Adrenal gland (tissue), 12 donors: ENCODE measurements around the gene ARMC9. TPM values are rescaled to one million over a fixed set of nuclear protein-coding genes. Genes with fewer than 3 reads are reported as not detected.

Source experiments
- DNase-seq, 7 donors: peaks; one replicate each; pipeline ENCODE4 v3.0.0-alpha.2; 2019 to 2020
- H3K27ac ChIP-seq, 5 donors: fragments of 200-600 bp; sonication (generic) in 4 of 5; 1 replicate in 3 of 5; 2 replicates in 2 of 5; pipeline versions ENCODE4 v1.5.1 to v1.8.0; 2016 to 2020; ENCODE audit warnings: mild to moderate bottlenecking in 1 of 5
- H3K27me3 ChIP-seq: fragments of 200-600 bp; 2 replicates; pipeline ENCODE4 v1.8.0; 2021
- H3K36me3 ChIP-seq, 2 donors: fragments of 200-600 bp; replicated peaks in 1 of 2; 1 replicate in 1 of 2; 2 replicates in 1 of 2; pipeline versions ENCODE4 v1.5.1 to v1.8.0; 2018 to 2022
- H3K4me1 ChIP-seq, 2 donors: fragments of 200-600 bp; replicated peaks in 1 of 2; 1 replicate in 1 of 2; 2 replicates in 1 of 2; pipeline versions ENCODE4 v1.5.1 to v1.8.0; 2018 to 2021
- H3K4me3 ChIP-seq, 4 donors: fragments of 200-600 bp; sonication (generic) in 3 of 4; one replicate each; pipeline ENCODE4 v1.5.1; 2016 to 2018
- H3K9me3 ChIP-seq, 3 donors: fragments of 200-600 bp; sonication (generic) in 1 of 3; replicated peaks in 1 of 3; 1 replicate in 2 of 3; 2 replicates in 1 of 3; pipeline versions ENCODE4 v1.5.1 to v1.8.0; 2016 to 2021
- POLR2A ChIP-seq, 2 donors: fragments of 450-650 bp; IDR thresholded peaks; one replicate each; pipeline ENCODE4 v1.6.1; 2017; ENCODE audit warnings: antibody characterized with exemption in 2 of 2, mild to moderate bottlenecking in 2 of 2, moderate library complexity in 1 of 2
- WGBS, 4 donors: extraction: QIAGEN DNeasy Blood & Tissue Kit in 2 of 4; methylation state at CpG; one replicate each; pipeline versions ENCODE4 v1.1.5 to v1.1.7; 2013 to 2017; 5-methylcytosine and 5-hydroxymethylcytosine counted together
- intact Hi-C, 2 donors: fragments of 100-400 bp; cut with DNase I; formaldehyde crosslinking; loops; one replicate each; pipeline versions ENCODE4 v1.14.1 to v1.15.0; 2022 to 2023
- polyA plus RNA-seq, 3 donors: library from polyadenylated mRNA; stranded (reverse); fragments of 200-250 nt in 2 of 3; fragments of 350-450 nt in 1 of 3; fragmentation: Illumina TruSeq in 1 of 3; extraction: RNeasy Lipid Tissue Mini Kit (QIAGEN cat#74804) in 1 of 3; gene quantifications; one replicate each; pipeline ENCODE4 v1.2.3, GENCODE V29; 2013 to 2014
- total RNA-seq, 9 donors: library from RNA; depleted of rRNA in 4 of 9; stranded (reverse); fragments of >200 nt in 4 of 9; fragments of 120-200 nt in 1 of 9; fragmentation: NEBNext Ultra II Directional in 1 of 9; extraction: Animal tissue kit (Norgen Biotek cat#: 25700) in 1 of 9; gene quantifications; one replicate each; pipeline versions ENCODE4 v1.1.0 to v1.2.4, GENCODE V29; 2013 to 2023
- TF ChIP-seq, protein P1 (sequence below), 6 experiments: fragments of 450-650 bp in 4 of 6; fragments of 200-600 bp in 2 of 6; sonication (generic) in 1 of 6; IDR thresholded peaks; 1 replicate in 5 of 6; 2 replicates in 1 of 6; pipeline versions ENCODE4 v1.5.1 to v1.8.0; 2016 to 2021; ENCODE audit warnings: antibody characterized with exemption in 6 of 6, mild to moderate bottlenecking in 2 of 6, moderate library complexity in 1 of 6
- donor health status: healthy with polysubstance abuse.
- donor health status: Bipolar disorder and iron deficiency.
- donor health status: DM: yes; HTN: yes; CAD: no.
- donor health status: DM: no; HTN: no; CAD: no.
- donor health status: DM: no; HTN: no; CAD: no.
- donor health status: DM: yes; HTN: yes; CAD: no.

Gene ARMC9
- total and polyA plus RNA-seq, 12 donors: 22.0 to 109 (median 54.2) TPM

- Histone ChIP-seq H3K27me3 (no peaks in the 10 kb centered on the region), H3K9me3 (no peaks in the 10 kb centered on the region), H3K36me3 (peaks cover 0 to 3% of the 10 kb centered on the region in 2 donors), H3K4me3 (no peak overlapping the region), H3K27ac (peak overlapping the region; percentile 6 to 76 (median 46)), H3K4me1 (no peaks in the 10 kb centered on the region)
- no peak for TF ChIP-seq POLR2A (IDR thresholded peaks at IDR 0.05)
- TF ChIP-seq, protein P1, sequence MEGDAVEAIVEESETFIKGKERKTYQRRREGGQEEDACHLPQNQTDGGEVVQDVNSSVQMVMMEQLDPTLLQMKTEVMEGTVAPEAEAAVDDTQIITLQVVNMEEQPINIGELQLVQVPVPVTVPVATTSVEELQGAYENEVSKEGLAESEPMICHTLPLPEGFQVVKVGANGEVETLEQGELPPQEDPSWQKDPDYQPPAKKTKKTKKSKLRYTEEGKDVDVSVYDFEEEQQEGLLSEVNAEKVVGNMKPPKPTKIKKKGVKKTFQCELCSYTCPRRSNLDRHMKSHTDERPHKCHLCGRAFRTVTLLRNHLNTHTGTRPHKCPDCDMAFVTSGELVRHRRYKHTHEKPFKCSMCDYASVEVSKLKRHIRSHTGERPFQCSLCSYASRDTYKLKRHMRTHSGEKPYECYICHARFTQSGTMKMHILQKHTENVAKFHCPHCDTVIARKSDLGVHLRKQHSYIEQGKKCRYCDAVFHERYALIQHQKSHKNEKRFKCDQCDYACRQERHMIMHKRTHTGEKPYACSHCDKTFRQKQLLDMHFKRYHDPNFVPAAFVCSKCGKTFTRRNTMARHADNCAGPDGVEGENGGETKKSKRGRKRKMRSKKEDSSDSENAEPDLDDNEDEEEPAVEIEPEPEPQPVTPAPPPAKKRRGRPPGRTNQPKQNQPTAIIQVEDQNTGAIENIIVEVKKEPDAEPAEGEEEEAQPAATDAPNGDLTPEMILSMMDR (IDR thresholded peaks at IDR 0.05): no peak
- intact Hi-C loops: no loop called here
- 79 to 87% (median 82%) methylated on average over 14 of the region's 14 CpGs for WGBS, 4 donors
- DNase-seq: peak in 5 of 7 donors; percentile 33 to 61 (median 55)
These were observed 143.8 kb downstream of the ARMC9 start for GRCh38 chr2:231342061-231342711.

GRCh38 chr2:231343006-231343710 lies 144.7 kb downstream of the ARMC9 start:
- H3K27ac ChIP-seq: peak overlapping the region in 2 of 5 donors; percentile 55 to 76
- intact Hi-C loops: no loop called here
- DNase-seq: peak in 2 of 7 donors; percentile 16 to 25

GRCh38 chr2:231343988-231344387 lies 145.6 kb downstream of the ARMC9 start:
- Histone ChIP-seq H3K4me1 (peaks cover 0 to 8% of the 10 kb centered on the region in 2 donors), H3K4me3 (no peak overlapping the region), H3K27ac (no peak overlapping the region), H3K27me3 (no peaks in the 10 kb centered on the region), H3K9me3 (no peaks in the 10 kb centered on the region), H3K36me3 (peaks cover 0 to 3% of the 10 kb centered on the region in 2 donors)
- TF ChIP-seq POLR2A (IDR thresholded peaks at IDR 0.05): no peak
- TF ChIP-seq, protein P1 (IDR thresholded peaks at IDR 0.05): no peak
- no peak for DNase-seq
- 90 to 94% (median 92%) methylated on average over 3 of the region's 3 CpGs for WGBS, 4 donors
- intact Hi-C loops: no loop called here

More at GRCh38 chr2:231343006-231343710, 144.7 kb downstream of the ARMC9 start:
- H3K4me1 ChIP-seq: peaks cover 0 to 7% of the 10 kb centered on the region in 2 donors
- no peaks in the 10 kb centered on the region for H3K9me3 ChIP-seq
- TF ChIP-seq POLR2A (IDR thresholded peaks at IDR 0.05): no peak
- TF ChIP-seq, protein P1 (IDR thresholded peaks at IDR 0.05): no peak
- H3K4me3 ChIP-seq: no peak overlapping the region
- peaks cover 0 to 3% of the 10 kb centered on the region in 2 donors for H3K36me3 ChIP-seq
- no peaks in the 10 kb centered on the region for H3K27me3 ChIP-seq
- 81 to 85% (median 83%) methylated on average over 4 of the region's 4 CpGs for WGBS, 4 donors

DNA sequence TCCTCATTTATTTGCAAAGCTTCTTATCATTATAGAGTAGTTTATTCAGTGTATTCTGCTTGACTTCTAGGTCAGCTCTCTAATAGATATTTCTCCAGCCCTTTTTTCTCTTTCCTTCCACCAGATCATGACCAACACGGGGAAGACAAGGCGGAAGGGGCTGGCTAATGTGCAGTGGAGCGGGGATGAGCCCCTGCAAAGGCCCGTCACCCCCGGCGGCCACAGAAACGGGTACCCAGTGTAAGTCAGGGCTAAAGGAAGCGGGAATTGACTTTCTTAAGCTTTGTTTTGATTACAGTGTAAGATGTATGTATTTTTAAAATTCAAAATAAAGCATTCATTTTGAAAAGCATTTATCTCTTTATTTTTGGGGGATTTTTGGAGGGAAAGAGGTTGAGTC lies 146.4 kb downstream of the ARMC9 start:
- DNase-seq: peak in 1 of 7 donors; percentile 5
- no peak overlapping the region for H3K27ac ChIP-seq
- intact Hi-C loops: no loop called here
- H3K4me1 ChIP-seq: peaks cover 0 to 8% of the 10 kb centered on the region in 2 donors
- H3K9me3 ChIP-seq: no peaks in the 10 kb centered on the region
- no peak overlapping the region for H3K4me3 ChIP-seq
- no peak for TF ChIP-seq POLR2A (IDR thresholded peaks at IDR 0.05)
- TF ChIP-seq, protein P1 (IDR thresholded peaks at IDR 0.05): no peak
- WGBS, 4 donors: 90 to 95% (median 92%) methylated on average over 8 of the region's 8 CpGs
- peaks cover 0 to 3% of the 10 kb centered on the region in 2 donors for H3K36me3 ChIP-seq
- H3K27me3 ChIP-seq: no peaks in the 10 kb centered on the region
